Glutamatergic neuron (in vitro differentiated cells): Measurements from ENCODE around the gene WDR45B. TPM values are rescaled to one million over a fixed set of nuclear protein-coding genes. Genes with fewer than 3 reads are reported as not detected.

Experiments
- DNase-seq: peaks from one replicate; pipeline ENCODE4 v3.0.0; 2022
- H3K27ac Mint-ChIP-seq: one replicate; pipeline ENCODE4 v1.8.0; 2020; ENCODE audit warnings: mild to moderate bottlenecking, mixed read lengths, inconsistent platforms; ENCODE audit not compliant: unreplicated experiment
- H3K27me3 Mint-ChIP-seq: one replicate; pipeline ENCODE4 v1.8.0; 2020; ENCODE audit warnings: mild to moderate bottlenecking, moderate library complexity, mixed read lengths, inconsistent platforms; ENCODE audit not compliant: unreplicated experiment
- H3K36me3 Mint-ChIP-seq: one replicate; pipeline ENCODE4 v1.8.0; 2020; ENCODE audit warnings: mild to moderate bottlenecking, mixed read lengths, inconsistent platforms; ENCODE audit not compliant: unreplicated experiment
- H3K4me1 Mint-ChIP-seq: one replicate; pipeline ENCODE4 v1.8.0; 2020; ENCODE audit warnings: mild to moderate bottlenecking, low read depth, mixed read lengths, inconsistent platforms; ENCODE audit not compliant: unreplicated experiment
- H3K4me3 Mint-ChIP-seq: one replicate; pipeline ENCODE4 v1.8.0; 2020; ENCODE audit warnings: mild to moderate bottlenecking, mixed read lengths, inconsistent platforms; ENCODE audit not compliant: unreplicated experiment
- H3K9me3 Mint-ChIP-seq: one replicate; pipeline ENCODE4 v1.8.0; 2020; ENCODE audit warnings: mild to moderate bottlenecking, moderate library complexity, mixed read lengths, inconsistent platforms; ENCODE audit not compliant: unreplicated experiment
- total RNA-seq: library from RNA; stranded (reverse); fragmentation: NEBNext Ultra II Directional; extraction: Animal tissue kit (Norgen Biotek cat#: 25700); gene quantifications from one replicate; pipeline ENCODE4 v1.2.1, GENCODE V29; 2021; ENCODE audit not compliant: unreplicated experiment
- TF ChIP-seq, protein P1 (sequence below): fragments of 200-600 bp; sonication (generic); IDR thresholded peaks from one replicate; pipeline ENCODE4 v1.5.0; 2021; ENCODE audit not compliant: partially characterized antibody, unreplicated experiment

WDR45B gene
- total RNA-seq, 1 donor from 2014 or later = 60.4 TPM

DNA sequence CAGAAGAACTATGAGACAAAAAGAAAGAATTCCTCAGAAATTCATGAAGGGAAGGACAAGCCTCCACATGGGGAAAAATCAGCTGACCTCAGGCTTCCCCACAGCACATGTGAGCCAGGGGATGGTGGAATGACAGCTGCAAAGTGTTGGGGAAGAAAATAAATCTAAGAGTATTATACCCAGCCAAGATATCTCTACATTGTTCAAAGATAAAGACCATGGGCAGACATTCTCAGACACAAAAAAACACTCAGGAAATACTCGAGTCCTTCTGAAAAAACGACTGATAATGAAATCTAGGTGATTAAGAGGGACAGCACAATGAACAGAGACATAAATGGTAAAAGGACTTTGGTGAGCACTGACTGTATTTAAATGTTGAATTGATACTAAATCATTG is 46.4 kb upstream of the WDR45B start:
- no peak overlapping the region for H3K27ac Mint-ChIP-seq
- DNase-seq = no peak
- TF ChIP-seq, protein P1, sequence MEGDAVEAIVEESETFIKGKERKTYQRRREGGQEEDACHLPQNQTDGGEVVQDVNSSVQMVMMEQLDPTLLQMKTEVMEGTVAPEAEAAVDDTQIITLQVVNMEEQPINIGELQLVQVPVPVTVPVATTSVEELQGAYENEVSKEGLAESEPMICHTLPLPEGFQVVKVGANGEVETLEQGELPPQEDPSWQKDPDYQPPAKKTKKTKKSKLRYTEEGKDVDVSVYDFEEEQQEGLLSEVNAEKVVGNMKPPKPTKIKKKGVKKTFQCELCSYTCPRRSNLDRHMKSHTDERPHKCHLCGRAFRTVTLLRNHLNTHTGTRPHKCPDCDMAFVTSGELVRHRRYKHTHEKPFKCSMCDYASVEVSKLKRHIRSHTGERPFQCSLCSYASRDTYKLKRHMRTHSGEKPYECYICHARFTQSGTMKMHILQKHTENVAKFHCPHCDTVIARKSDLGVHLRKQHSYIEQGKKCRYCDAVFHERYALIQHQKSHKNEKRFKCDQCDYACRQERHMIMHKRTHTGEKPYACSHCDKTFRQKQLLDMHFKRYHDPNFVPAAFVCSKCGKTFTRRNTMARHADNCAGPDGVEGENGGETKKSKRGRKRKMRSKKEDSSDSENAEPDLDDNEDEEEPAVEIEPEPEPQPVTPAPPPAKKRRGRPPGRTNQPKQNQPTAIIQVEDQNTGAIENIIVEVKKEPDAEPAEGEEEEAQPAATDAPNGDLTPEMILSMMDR = no peak
- H3K36me3 Mint-ChIP-seq = peaks cover 16% of the 10 kb centered on the region
- peaks cover 10% of the 10 kb centered on the region for H3K27me3 Mint-ChIP-seq
- H3K4me3 Mint-ChIP-seq = no peak overlapping the region
- peaks cover 2% of the 10 kb centered on the region for H3K4me1 Mint-ChIP-seq
- H3K9me3 Mint-ChIP-seq = peaks cover 14% of the 10 kb centered on the region

DNA sequence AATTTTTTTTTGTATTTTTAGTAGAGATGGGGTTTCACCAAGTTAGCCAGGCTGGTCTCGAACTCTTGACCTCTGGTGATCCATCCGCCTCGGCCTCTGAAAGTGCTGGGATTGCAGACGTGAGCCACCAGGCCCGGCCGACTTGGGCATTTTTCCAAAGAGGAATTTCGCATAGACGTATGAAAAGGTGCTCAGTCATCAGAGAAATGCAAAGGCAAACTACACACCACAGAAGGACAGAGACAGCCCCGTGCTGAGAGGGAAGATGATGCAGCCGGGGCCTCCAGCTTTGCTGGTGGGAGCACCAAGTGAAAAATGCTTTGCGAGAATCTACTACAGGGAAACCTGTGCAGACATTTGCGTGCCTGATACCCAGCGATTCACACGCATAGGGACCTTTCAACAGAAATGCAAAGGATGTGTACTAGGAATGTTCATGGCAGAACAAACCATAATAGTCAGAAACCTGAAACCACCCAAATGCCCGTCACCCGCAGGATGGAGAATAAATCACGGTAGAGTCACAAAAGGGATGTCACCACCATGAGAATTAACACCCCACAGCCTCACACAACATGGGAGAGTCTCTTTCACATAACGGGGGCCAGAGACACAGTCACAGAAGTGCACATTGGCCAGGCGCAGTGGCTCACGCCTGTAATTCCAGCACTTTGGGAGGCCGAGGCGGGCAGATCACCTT is 45.1 kb upstream of the WDR45B start:
- peaks cover 8% of the 10 kb centered on the region for H3K27me3 Mint-ChIP-seq
- H3K9me3 Mint-ChIP-seq = peaks cover 10% of the 10 kb centered on the region
- H3K27ac Mint-ChIP-seq = no peak overlapping the region
- peaks cover 16% of the 10 kb centered on the region for H3K36me3 Mint-ChIP-seq
- DNase-seq = no peak
- H3K4me3 Mint-ChIP-seq = no peak overlapping the region
- H3K4me1 Mint-ChIP-seq = peaks cover 2% of the 10 kb centered on the region
- TF ChIP-seq, protein P1 = no peak

DNA sequence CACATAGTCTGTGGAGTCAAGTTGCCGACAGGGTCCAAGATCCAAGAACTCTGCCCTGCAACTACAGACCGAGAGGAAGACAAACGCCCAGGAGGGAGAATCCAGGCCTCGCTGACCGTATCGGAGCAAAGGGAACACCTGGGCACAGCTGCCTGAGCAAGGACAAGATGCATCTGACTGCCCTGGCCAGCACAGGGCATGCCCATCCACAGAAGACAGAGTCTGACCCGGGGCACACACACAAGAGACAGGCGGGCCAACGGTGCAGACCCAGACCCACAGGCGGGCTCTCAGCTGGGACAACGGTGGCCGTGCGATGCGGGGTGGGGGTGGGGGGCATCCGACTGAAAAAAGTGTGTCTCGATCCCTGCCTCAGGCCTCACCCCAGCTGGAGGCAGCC is 44.0 kb upstream of the WDR45B start:
- Mint-ChIP-seq H3K27me3 (peaks cover 6% of the 10 kb centered on the region), H3K36me3 (peaks cover 16% of the 10 kb centered on the region), H3K9me3 (peaks cover 10% of the 10 kb centered on the region), H3K27ac (no peak overlapping the region), H3K4me3 (no peak overlapping the region), H3K4me1 (peaks cover 2% of the 10 kb centered on the region)
- no peak for DNase-seq
- TF ChIP-seq, protein P1 = no peak

DNA sequence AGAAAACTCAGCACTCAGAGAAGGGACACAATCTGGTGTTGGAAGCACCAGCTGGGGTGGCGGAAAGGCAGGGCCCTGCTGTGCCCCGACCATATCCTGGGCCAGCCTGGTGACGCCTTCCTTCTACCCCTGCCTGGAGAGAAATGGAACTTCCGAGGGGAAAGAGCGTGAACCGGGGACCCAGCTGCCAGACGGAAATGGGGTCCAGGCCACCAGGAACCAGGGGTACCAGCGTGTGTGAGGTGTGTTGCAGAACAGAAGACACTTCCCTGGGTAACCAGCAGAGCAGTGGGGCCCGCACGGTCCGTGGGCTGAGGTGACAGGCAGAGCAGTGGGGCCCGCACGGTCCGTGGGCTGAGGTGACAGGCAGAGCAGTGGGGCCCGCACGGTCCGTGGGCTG is 43.5 kb upstream of the WDR45B start:
- Mint-ChIP-seq H3K4me3 (no peak overlapping the region), H3K27ac (no peak overlapping the region), H3K36me3 (peaks cover 16% of the 10 kb centered on the region), H3K9me3 (peaks cover 10% of the 10 kb centered on the region), H3K4me1 (peaks cover 2% of the 10 kb centered on the region), H3K27me3 (peaks cover 2% of the 10 kb centered on the region)
- no peak for DNase-seq
- TF ChIP-seq, protein P1 = no peak

DNA sequence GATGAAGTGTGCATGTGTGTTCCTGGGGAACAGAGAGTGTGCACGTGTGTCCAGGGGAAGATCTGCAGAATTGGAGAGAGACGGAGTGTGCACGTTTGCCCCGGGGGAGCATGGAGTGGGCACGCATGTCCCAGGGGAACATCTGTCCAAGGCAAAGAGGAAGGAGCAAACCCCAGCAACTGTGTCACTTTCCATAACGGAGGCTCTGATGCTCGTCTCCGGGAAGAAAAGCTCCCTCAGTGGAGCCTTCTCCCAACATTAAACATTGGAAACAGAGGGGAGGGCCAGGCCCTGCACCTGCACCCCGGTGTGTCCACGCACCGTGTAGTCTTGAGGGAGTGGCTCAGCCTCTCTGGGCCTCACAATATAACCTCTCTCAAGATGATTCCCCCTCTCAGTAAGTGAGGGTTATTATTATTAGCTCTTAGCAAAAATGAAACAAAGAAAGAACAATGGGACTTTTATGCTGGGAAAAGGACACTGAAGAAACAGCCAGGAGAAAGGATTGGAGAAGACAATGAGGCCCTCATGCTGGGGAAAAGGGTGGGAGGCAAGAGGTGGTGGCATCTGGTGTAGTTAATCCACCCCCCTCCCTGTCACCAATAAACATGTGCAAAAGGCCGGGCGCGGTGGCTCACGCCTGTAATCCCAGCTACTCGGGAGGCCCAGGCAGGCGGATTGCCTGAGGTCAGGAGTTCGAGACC is 42.7 kb upstream of the WDR45B start:
- H3K4me1 Mint-ChIP-seq = peaks cover 2% of the 10 kb centered on the region
- no peaks in the 10 kb centered on the region for H3K27me3 Mint-ChIP-seq
- no peak for DNase-seq
- H3K4me3 Mint-ChIP-seq = no peak overlapping the region
- H3K27ac Mint-ChIP-seq = no peak overlapping the region
- TF ChIP-seq, protein P1 = no peak
- peaks cover 11% of the 10 kb centered on the region for H3K36me3 Mint-ChIP-seq
- H3K9me3 Mint-ChIP-seq = peaks cover 7% of the 10 kb centered on the region
